Spinal cord (tissue), 10 donors: ENCODE results near the gene RPL27A. TPM values are rescaled to one million over a fixed set of nuclear protein-coding genes. Genes with fewer than 3 reads are reported as not detected.

Experiments used
- DNase-seq, 6 donors: peaks; one replicate each; pipeline versions ENCODE4 v3.0.0 to v3.0.0-alpha.2; 2013 to 2015; ENCODE audit warnings: low spot score in 6 of 6, low read depth in 4 of 6
- H3K27ac ChIP-seq: one replicate; pipeline ENCODE4 v1.5.1; 2013; ENCODE audit warnings: low read depth, low read length, control low read depth
- H3K27me3 ChIP-seq: one replicate; pipeline ENCODE4 v1.6.1; 2013; ENCODE audit warnings: low read length; ENCODE audit not compliant: control insufficient read depth, insufficient read depth
- H3K36me3 ChIP-seq: one replicate; pipeline ENCODE4 v1.6.1; 2013; ENCODE audit warnings: low read length; ENCODE audit not compliant: control insufficient read depth, insufficient read depth
- H3K4me1 ChIP-seq: one replicate; pipeline ENCODE4 v1.6.1; 2013; ENCODE audit warnings: low read length; ENCODE audit not compliant: control insufficient read depth, insufficient read depth
- H3K4me3 ChIP-seq: one replicate; pipeline ENCODE4 v1.5.1; 2013; ENCODE audit warnings: low read depth, low read length, control low read depth
- H3K9me3 ChIP-seq: one replicate; pipeline ENCODE4 v1.6.1; 2013; ENCODE audit warnings: low read length; ENCODE audit not compliant: control insufficient read depth, insufficient read depth
- WGBS: methylation state at CpG from one replicate; pipeline ENCODE4 v1.1.5; 2013; ENCODE audit warnings: missing lambda C conversion rate; ENCODE audit not compliant: insufficient coverage; 5-methylcytosine and 5-hydroxymethylcytosine counted together
- polyA plus RNA-seq, 2 donors: library from polyadenylated mRNA; unstranded; fragments of 120-200 nt; gene quantifications; one replicate each; pipeline ENCODE4 v1.2.1, GENCODE V29; 2013; ENCODE audit not compliant: insufficient read length in 2 of 2
- small RNA-seq: library from RNA; depleted of rRNA; stranded (forward); fragments of <200 nt; gene quantifications from one replicate; pipeline ENCODE3, GENCODE V24; 2014; ENCODE audit warnings: low replicate concordance
- total RNA-seq, 2 donors: library from RNA; depleted of rRNA in 1 of 2; stranded (reverse); fragments of 120-200 nt in 1 of 2; fragments of >200 nt in 1 of 2; gene quantifications; one replicate each; pipeline versions ENCODE4 v1.2.3 to v1.2.4, GENCODE V29; 2013 to 2014
- donor health status: healthy.

The RPL27A gene
- total and polyA plus RNA-seq, 4 donors = 507 to 1,424 (median 1,389) TPM

- Histone ChIP-seq H3K9me3 (no peaks in the 10 kb centered on the region), H3K4me1 (peaks cover 28% of the 10 kb centered on the region), H3K27ac (no peak overlapping the region), H3K4me3 (no peak overlapping the region), H3K36me3 (peaks cover 28% of the 10 kb centered on the region), H3K27me3 (no peaks in the 10 kb centered on the region)
- 83% methylated on average over 5 of the region's 8 CpGs for WGBS
- DNase-seq = no peak
Measured at GRCh38 chr11:8735094-8735493, 52.5 kb downstream of the RPL27A start.

- DNase-seq = no peak
- peaks cover 17% of the 10 kb centered on the region for H3K36me3 ChIP-seq
- peaks cover 29% of the 10 kb centered on the region for H3K4me1 ChIP-seq
- no CpG with 5 or more reads among the region's 2 CpGs for WGBS
- no peaks in the 10 kb centered on the region for H3K9me3 ChIP-seq
- H3K4me3 ChIP-seq = no peak overlapping the region
- H3K27ac ChIP-seq = no peak overlapping the region
- no peaks in the 10 kb centered on the region for H3K27me3 ChIP-seq
Measured at GRCh38 chr11:8739309-8739793, 56.8 kb downstream of the RPL27A start.

Small RNA genes lying within 50 kb of the gene (small RNA-seq; reads per million reads assigned to genes)
- gene SNORA3A (not detected), gene SNORA3B (5.6 reads per million, percentile 95 among the genes with 10 or more reads in this experiment)

Other genes with a start within 250 kb of the RPL27A start
- gene STK33, start 88.6 kb upstream of the RPL27A start, total RNA-seq = 10 to 100 TPM; 23.2 to 31.1 TPM
- 10 to 100 TPM; 23.0 to 40.6 TPM for gene STK33, start 88.6 kb upstream of the RPL27A start, polyA plus RNA-seq
- gene TRIM66, start 127 bp upstream of the RPL27A start, total RNA-seq = 1 to 10 TPM; 6.8 to 8.5 TPM
- gene TRIM66, start 127 bp upstream of the RPL27A start, polyA plus RNA-seq = 1 to 10 TPM; 4.8 to 8.1 TPM
- 10 to 100 TPM; 21.3 to 29.6 TPM for gene AKIP1, start 228.4 kb downstream of the RPL27A start, total RNA-seq
- 10 to 100 TPM; 33.4 to 43.6 TPM for gene AKIP1, start 228.4 kb downstream of the RPL27A start, polyA plus RNA-seq